ENCODE measurements around the gene DPP7. TPM values are rescaled to one million over a fixed set of nuclear protein-coding genes. Genes with fewer than 3 reads are reported as not detected.

Gene DPP7
- polyA plus RNA-seq (2012; ENCODE audit: insufficient read depth, insufficient read length, low read depth): 408 TPM

DNA sequence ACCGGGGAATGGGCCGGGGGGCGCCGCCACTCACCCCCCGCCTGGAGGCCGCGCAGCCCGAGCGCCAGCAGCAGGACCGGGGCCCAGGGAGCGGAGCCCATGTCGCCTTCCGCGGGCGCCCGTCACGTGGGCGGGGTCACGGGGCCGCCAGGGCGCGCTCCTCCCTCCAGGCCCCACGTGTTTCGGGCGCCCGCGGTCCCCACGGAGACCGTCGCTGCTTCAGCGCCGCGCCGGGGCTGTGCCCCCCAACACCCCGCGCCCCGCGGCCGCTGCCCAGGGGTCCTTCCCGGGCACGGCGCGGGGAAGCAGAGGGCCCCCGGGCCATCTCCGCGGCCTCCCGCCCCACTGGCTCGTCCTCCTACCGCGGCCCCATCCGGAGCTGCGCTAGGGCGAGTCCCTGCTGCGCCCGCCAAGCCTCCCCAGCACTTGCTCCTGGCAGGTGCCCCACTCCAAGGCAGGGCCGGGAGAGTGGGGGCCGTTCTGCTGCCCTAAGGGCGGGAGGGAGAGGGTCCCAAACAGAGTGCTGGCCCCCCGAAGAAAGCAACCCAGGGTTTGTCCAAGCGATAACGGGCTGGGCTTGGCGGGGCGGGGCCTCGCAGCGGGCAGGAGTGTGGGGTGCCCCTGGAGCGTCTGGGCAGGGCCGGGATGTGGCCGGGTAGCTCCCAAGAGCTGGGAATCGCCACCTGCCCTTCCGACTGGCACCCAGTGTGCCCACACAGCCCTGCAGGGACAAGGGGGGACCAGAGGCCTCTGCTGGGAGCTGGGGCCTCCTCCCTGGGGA, at the start of gene DPP7:
DPP7 (minus strand) TSS at position 121 of the 781 bp plus-strand sequence; CDS start at position 101, 20 bp downstream.
- Histone ChIP-seq H3K9me3 (no peaks in the 10 kb centered on the region), H3K4me1 (0 out of 2 replicates have a peak, but pooled peaks cover 4% of the 10 kb centered on the region), H3K4me3 (ENCODE audit: low read depth, low read length) (peak within 1 kb of the TSS; percentile 54), H3K27me3 (no peaks in the 10 kb centered on the region), H3K36me3 (peaks cover 24% of the 10 kb centered on the region)
- peak; percentile 79 for DNase-seq
- TF ChIP-seq, protein P1, sequence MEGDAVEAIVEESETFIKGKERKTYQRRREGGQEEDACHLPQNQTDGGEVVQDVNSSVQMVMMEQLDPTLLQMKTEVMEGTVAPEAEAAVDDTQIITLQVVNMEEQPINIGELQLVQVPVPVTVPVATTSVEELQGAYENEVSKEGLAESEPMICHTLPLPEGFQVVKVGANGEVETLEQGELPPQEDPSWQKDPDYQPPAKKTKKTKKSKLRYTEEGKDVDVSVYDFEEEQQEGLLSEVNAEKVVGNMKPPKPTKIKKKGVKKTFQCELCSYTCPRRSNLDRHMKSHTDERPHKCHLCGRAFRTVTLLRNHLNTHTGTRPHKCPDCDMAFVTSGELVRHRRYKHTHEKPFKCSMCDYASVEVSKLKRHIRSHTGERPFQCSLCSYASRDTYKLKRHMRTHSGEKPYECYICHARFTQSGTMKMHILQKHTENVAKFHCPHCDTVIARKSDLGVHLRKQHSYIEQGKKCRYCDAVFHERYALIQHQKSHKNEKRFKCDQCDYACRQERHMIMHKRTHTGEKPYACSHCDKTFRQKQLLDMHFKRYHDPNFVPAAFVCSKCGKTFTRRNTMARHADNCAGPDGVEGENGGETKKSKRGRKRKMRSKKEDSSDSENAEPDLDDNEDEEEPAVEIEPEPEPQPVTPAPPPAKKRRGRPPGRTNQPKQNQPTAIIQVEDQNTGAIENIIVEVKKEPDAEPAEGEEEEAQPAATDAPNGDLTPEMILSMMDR (IDR thresholded peaks at IDR 0.05; ENCODE audit: low read depth, low read length): no peak

DNA sequence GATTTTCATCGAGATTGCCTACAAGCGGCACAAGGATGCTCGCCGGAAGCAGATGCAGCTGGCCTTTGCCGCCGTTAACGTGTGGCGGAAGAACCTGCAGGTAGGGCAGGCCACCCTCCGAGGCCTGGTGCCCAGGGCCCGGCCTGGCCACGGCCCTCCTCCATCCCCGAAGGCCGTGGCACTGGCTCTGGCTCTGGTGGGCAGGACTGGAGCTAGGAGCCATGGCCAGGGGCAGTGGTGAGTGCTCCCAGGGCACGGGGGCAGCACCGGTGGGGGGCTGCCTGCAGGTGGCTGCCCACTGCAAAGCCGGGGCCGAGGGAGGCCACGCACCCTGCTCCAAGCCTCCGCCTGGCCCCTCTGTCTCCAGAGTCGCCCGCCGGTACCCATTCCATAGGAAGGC, 49.3 kb upstream of the DPP7 start:
- no peak for DNase-seq
- Histone ChIP-seq H3K36me3 (no peaks in the 10 kb centered on the region), H3K4me1 (no peaks in the 10 kb centered on the region; the same call in 1 of the 2 replicates), H3K9me3 (no peaks in the 10 kb centered on the region), H3K4me3 (ENCODE audit: low read depth, low read length) (no peak overlapping the region), H3K27me3 (peaks cover 47% of the 10 kb centered on the region)
- TF ChIP-seq, protein P1 (IDR thresholded peaks at IDR 0.05; ENCODE audit: low read depth, low read length): no peak

DNA sequence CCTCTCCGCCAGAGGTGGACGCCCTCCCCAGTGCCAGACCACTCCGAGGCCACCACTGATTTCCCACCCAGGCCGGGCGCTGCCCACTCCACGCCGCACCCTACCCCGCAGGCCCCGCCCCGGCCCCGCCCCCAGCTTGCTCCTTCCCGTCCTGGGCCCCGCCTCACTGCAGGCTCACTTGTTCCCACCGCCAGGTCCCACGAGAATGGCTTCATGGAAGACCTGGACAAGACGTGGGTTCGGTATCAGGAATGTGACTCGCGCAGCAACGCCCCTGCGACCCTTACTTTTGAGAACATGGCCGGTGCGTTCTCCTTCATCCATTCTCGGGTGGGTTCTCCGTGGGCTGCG, 48.8 kb upstream of the DPP7 start:
- TF ChIP-seq, protein P1 (IDR thresholded peaks at IDR 0.05; ENCODE audit: low read depth, low read length): no peak
- H3K4me3 ChIP-seq (ENCODE audit: low read depth, low read length): no peak overlapping the region
- no peaks in the 10 kb centered on the region; the same call in 1 of the 2 replicates for H3K4me1 ChIP-seq
- peaks cover 43% of the 10 kb centered on the region for H3K27me3 ChIP-seq
- H3K36me3 ChIP-seq: no peaks in the 10 kb centered on the region
- DNase-seq: no peak
- H3K9me3 ChIP-seq: no peaks in the 10 kb centered on the region

DNA sequence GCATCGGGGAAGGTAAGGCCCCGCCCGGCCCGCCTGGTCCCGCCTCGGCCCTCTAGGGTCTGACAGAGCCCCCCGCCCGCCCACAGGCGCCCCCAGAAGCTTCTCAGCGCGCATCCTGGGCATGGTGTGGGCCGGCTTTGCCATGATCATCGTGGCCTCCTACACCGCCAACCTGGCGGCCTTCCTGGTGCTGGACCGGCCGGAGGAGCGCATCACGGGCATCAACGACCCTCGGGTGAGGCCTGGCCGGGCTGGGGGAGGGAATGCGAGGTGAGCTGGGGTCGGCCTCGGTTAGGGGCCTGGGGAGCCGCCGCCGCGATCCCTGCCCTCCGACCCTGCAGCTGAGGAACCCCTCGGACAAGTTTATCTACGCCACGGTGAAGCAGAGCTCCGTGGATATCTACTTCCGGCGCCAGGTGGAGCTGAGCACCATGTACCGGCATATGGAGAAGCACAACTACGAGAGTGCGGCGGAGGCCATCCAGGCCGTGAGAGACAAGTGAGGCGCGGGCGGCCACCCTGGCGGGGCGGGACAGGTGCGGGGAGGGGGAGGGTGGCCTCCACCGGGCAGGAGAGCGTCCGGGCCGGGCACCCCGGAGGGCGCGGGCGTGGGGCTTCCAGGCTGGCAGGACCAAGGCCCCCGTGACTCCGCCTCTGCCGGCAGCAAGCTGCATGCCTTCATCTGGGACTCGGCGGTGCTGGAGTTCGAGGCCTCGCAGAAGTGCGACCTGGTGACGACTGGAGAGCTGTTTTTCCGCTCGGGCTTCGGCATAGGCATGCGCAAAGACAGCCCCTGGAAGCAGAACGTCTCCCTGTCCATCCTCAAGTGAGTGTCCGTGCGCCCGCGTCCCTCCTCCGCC, 48.2 kb upstream of the DPP7 start:
- Histone ChIP-seq H3K36me3 (no peaks in the 10 kb centered on the region), H3K27me3 (peaks cover 37% of the 10 kb centered on the region), H3K4me3 (ENCODE audit: low read depth, low read length) (no peak overlapping the region), H3K9me3 (no peaks in the 10 kb centered on the region), H3K4me1 (no peaks in the 10 kb centered on the region; the same call in 1 of the 2 replicates)
- no peak for DNase-seq
- TF ChIP-seq, protein P1 (IDR thresholded peaks at IDR 0.05; ENCODE audit: low read depth, low read length): no peak

DNA sequence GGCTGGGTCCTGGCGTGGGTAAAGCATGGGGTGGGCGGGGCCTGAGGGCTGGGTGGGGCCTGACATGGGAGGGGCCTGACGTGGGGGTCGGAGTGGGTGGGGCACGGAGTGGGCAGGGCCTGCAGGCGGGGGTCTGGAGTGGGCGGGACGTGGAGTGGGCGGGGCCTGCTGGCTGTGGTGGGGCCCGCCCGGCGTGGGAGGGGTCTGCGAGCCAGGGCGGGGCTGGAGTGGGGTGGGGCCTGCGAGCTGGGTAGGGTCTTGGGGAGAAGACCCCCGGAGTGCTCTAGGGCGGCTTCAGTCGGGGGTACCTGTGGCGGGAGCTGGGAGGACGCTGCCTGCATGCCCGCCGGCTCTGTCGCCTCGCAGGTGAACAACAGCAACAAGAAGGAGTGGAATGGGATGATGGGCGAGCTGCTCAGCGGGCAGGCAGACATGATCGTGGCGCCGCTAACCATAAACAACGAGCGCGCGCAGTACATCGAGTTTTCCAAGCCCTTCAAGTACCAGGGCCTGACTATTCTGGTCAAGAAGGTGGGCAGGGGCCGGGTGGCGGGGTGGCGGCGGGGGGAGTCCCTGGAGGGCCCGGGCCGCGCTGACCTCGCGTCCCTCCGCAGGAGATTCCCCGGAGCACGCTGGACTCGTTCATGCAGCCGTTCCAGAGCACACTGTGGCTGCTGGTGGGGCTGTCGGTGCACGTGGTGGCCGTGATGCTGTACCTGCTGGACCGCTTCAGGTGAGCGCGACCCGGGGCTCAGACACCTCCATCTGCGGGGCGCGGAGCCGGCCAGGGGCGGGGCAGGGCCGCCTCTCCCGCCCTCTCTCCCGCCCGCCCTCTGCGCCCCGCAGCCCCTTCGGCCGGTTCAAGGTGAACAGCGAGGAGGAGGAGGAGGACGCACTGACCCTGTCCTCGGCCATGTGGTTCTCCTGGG, 47.3 kb upstream of the DPP7 start:
- no peaks in the 10 kb centered on the region for H3K36me3 ChIP-seq
- peaks cover 28% of the 10 kb centered on the region for H3K27me3 ChIP-seq
- DNase-seq: no peak
- TF ChIP-seq, protein P1 (IDR thresholded peaks at IDR 0.05; ENCODE audit: low read depth, low read length): no peak
- H3K4me1 ChIP-seq: no peaks in the 10 kb centered on the region; the same call in 1 of the 2 replicates
- no peak overlapping the region for H3K4me3 ChIP-seq (ENCODE audit: low read depth, low read length)
- H3K9me3 ChIP-seq: no peaks in the 10 kb centered on the region

Measured in BE2C (cell line).